HuH-7.5 (cell line): ENCODE results near the gene KMO.

Experiments used
- DNase-seq: peaks from one replicate; pipeline ENCODE4 v3.0.0; 2011; ENCODE audit warnings: low spot score

KMO gene

GRCh38 chr1:241542199-241542907 lies 10.2 kb downstream of the KMO start:
- no peak for DNase-seq

- DNase-seq, result no peak
These were observed 15.8 kb downstream of the KMO start for GRCh38 chr1:241548008-241548407.

- no peak for DNase-seq
These were observed 18.1 kb downstream of the KMO start for GRCh38 chr1:241550318-241550717.

- no peak for DNase-seq
These were observed 19.8 kb downstream of the KMO start for GRCh38 chr1:241551759-241552638.

GRCh38 chr1:241553886-241554592 lies 21.9 kb downstream of the KMO start:
- DNase-seq, result no peak

GRCh38 chr1:241555526-241555925 lies 23.3 kb downstream of the KMO start:
- DNase-seq, result no peak

- no peak for DNase-seq
These were observed 24.9 kb downstream of the KMO start for GRCh38 chr1:241557031-241557430.

- DNase-seq, result no peak
These were observed 25.5 kb downstream of the KMO start for GRCh38 chr1:241557551-241558193.

- DNase-seq, result peak; percentile 9
These were observed 28.1 kb downstream of the KMO start for GRCh38 chr1:241560146-241560848.

GRCh38 chr1:241560849-241561187 lies 28.6 kb downstream of the KMO start:
- DNase-seq, result no peak

GRCh38 chr1:241569848-241570247 lies 37.7 kb downstream of the KMO start:
- DNase-seq, result no peak

GRCh38 chr1:241574154-241574553 lies 42.0 kb downstream of the KMO start:
- no peak for DNase-seq

- DNase-seq, result no peak
These were observed 47.3 kb downstream of the KMO start for GRCh38 chr1:241579434-241579833.

GRCh38 chr1:241582921-241583321 lies 50.7 kb downstream of the KMO start:
- no peak for DNase-seq

GRCh38 chr1:241586905-241587512 lies 54.8 kb downstream of the KMO start:
- no peak for DNase-seq

- DNase-seq, result no peak
These were observed 57.3 kb downstream of the KMO start for GRCh38 chr1:241589521-241589920.

GRCh38 chr1:241590719-241591118 lies 58.5 kb downstream of the KMO start:
- no peak for DNase-seq

GRCh38 chr1:241591317-241591716 lies 59.1 kb downstream of the KMO start:
- no peak for DNase-seq

GRCh38 chr1:241591736-241592135 lies 59.6 kb downstream of the KMO start:
- no peak for DNase-seq

GRCh38 chr1:241592273-241592958 lies 60.2 kb downstream of the KMO start:
- no peak for DNase-seq

- no peak for DNase-seq
These were observed 61.0 kb downstream of the KMO start for GRCh38 chr1:241593186-241593585.
